H1 (cell line): Measurements from ENCODE around the gene POM121C. TPM values are rescaled to one million over a fixed set of nuclear protein-coding genes. Genes with fewer than 3 reads are reported as not detected.

Source experiments
- KDM1A ChIP-seq: fragments of 200-600, 300-600 bp; sonication (generic); IDR thresholded peaks from 2 replicates; pipeline ENCODE4 v1.7.1; 2016; ENCODE audit warnings: mild to moderate bottlenecking, low read length, borderline replicate concordance
- TAF1 ChIP-seq: IDR thresholded peaks from 2 replicates; pipeline ENCODE4 v1.6.1; 2011; ENCODE audit warnings: mild to moderate bottlenecking, low read depth, low read length
- TBP ChIP-seq: IDR thresholded peaks from 2 replicates; pipeline ENCODE4 v1.6.1; 2011; ENCODE audit warnings: low read depth, low read length, improper control_type of control experiment
- polyA plus RNA-seq, 7 experiments: library from polyadenylated mRNA; depleted of rRNA in 3 of 7; stranded (reverse) in 5 of 7; unstranded in 2 of 7; fragments of >200 nt in 5 of 7; fragments of 200-250 nt in 2 of 7; gene quantifications; 1 replicate in 5 of 7; 2 replicates in 1 of 7; 4 replicates in 1 of 7; pipeline versions ENCODE4 v1.2.1 to v1.2.3, GENCODE V29; 2011 to 2013; ENCODE audit warnings: missing spikeins in 2 of 7, mixed read lengths in 2 of 7
- total RNA-seq: library from RNA; stranded (reverse); fragmentation: NEBNext Ultra II Directional; extraction: Animal tissue kit (Norgen Biotek cat#: 25700); gene quantifications from 2 replicates; pipeline ENCODE4 v1.2.1, GENCODE V29; 2021

The POM121C gene
- total and polyA plus RNA-seq, 2 of the 8 experiments (the other 6 are each of a cell fraction or from before 2014, with no cell fraction given), result 16.5 to 58.0 TPM

DNA sequence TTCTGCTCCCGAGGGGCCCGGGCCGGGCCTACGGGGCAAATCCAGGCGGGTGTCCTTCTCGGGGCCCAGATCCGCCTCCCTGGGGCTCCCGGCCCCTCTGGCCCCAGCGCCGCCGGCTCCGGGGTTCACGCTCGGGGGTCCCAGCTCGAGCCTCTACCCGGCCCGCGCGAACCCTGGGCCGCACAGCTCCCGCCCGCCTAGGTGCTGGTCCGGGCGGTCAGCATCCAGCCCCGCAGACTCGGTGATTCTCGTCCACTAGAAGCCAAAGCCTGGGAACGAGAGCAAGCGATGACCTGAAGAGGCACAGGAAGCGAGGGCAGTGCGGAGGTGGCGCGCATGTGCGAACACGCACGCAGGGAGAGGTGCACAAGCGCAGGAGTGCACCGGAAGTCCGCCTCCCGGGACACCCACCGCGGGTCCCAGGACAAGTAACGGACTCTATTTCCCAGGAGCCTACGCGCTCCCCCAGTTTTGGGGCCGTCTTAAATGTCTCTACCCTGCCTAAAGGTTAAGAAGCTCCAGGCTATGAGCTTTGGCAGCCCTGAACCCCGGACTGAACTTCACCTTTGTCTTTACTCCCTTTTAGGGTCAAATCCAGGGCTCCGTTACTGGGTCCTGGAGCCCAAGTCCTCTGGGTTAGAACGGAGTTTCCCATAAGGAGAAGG lies at the start of gene POM121C (continued):
- TF ChIP-seq TAF1 (peak; percentile 54; the same call in 1 of the 2 replicates), TBP (peak; percentile 50), KDM1A (peak; percentile 57; the same call in 1 of the 2 replicates)
